H1 (cell line): Measurements from ENCODE around the gene TNN. TPM values are rescaled to one million over a fixed set of nuclear protein-coding genes. Genes with fewer than 3 reads are reported as not detected.

Experiments used
- CTCF ChIA-PET: fragments of 300-600 bp; sonication (Branson Sonifier 250); formaldehyde crosslinking; loops from one replicate; lab custom pipeline; 2021; ENCODE audit not compliant: partially characterized antibody; lab: Charles Lee
- POLR2A ChIA-PET: fragments of 300-600 bp; sonication (Branson Sonifier 250); formaldehyde crosslinking; loops from one replicate; lab custom pipeline; 2021; ENCODE audit warnings: inconsistent platforms; ENCODE audit not compliant: partially characterized antibody; lab: Charles Lee
- DNase-seq, 2 experiments: peaks; one replicate each; pipeline versions ENCODE4 v3.0.0 to v3.0.0-alpha.2; 2010 to 2022; ENCODE audit warnings: low spot score in 2 of 2, low read depth in 1 of 2, mixed read lengths in 1 of 2
- FAIRE-seq: peaks from 2 replicates; lab custom pipeline; 2011; peaks lifted over from hg19 to GRCh38; lab: Jason Lieb, UNC
- H2AFZ ChIP-seq: 2 replicates; pipeline ENCODE4 v1.8.1; 2012; ENCODE audit warnings: low read length, inconsistent platforms
- H2AK5ac ChIP-seq: 2 replicates; pipeline ENCODE4 v1.6.1; 2013; ENCODE audit warnings: low read depth, low read length
- H2BK120ac ChIP-seq: replicated peaks from 2 replicates; pipeline ENCODE3; 2013; ENCODE audit warnings: low read depth, low read length, inconsistent platforms
- H2BK12ac ChIP-seq: 2 replicates; pipeline ENCODE4 v1.6.1; 2013; ENCODE audit warnings: low read depth, low read length
- H2BK15ac ChIP-seq: 2 replicates; pipeline ENCODE4 v1.6.1; 2013; ENCODE audit warnings: low read length
- H2BK20ac ChIP-seq: 2 replicates; pipeline ENCODE4 v1.6.1; 2013; ENCODE audit warnings: low read length
- H2BK5ac ChIP-seq: 2 replicates; pipeline ENCODE4 v1.6.1; 2013; ENCODE audit warnings: low read depth, low read length
- H3K14ac ChIP-seq: 2 replicates; pipeline ENCODE4 v1.6.1; 2013; ENCODE audit warnings: inconsistent platforms; ENCODE audit not compliant: insufficient read length
- H3K18ac ChIP-seq: 2 replicates; pipeline ENCODE4 v1.6.1; 2013; ENCODE audit warnings: low read length; ENCODE audit errors: extremely low read depth
- H3K23ac ChIP-seq: 2 replicates; pipeline ENCODE4 v1.6.1; 2013; ENCODE audit warnings: inconsistent platforms; ENCODE audit not compliant: insufficient read length
- H3K23me2 ChIP-seq: 2 replicates; pipeline ENCODE4 v1.6.1; 2013; ENCODE audit warnings: low read depth, low read length
- H3K27ac ChIP-seq: 2 replicates; pipeline ENCODE4 v1.6.1; 2011; ENCODE audit warnings: low read depth, low read length, inconsistent platforms
- H3K27me3 ChIP-seq, 4 experiments: replicated peaks in 1 of 4; 1 replicate in 1 of 4; 2 replicates in 3 of 4; pipeline versions ENCODE4 v1.6.1 to v1.8.1; 2011 to 2013; ENCODE audit warnings: low read length in 3 of 4, mild to moderate bottlenecking in 3 of 4, inconsistent platforms in 2 of 4, mixed read lengths in 2 of 4, moderate library complexity in 1 of 4; ENCODE audit not compliant: control insufficient read depth in 3 of 4, insufficient read depth in 3 of 4; ENCODE audit errors: extremely low read depth in 1 of 4
- H3K36me3 ChIP-seq, 4 experiments: 2 replicates each; pipeline versions ENCODE4 v1.6.1 to v1.8.1; 2011 to 2013; ENCODE audit warnings: mild to moderate bottlenecking in 4 of 4, low read length in 3 of 4, moderate library complexity in 2 of 4, control low read depth in 1 of 4, inconsistent platforms in 1 of 4; ENCODE audit not compliant: insufficient read depth in 4 of 4, control insufficient read depth in 2 of 4
- H3K4ac ChIP-seq: replicated peaks from 2 replicates; pipeline ENCODE3; 2013; ENCODE audit warnings: low read length, low read depth, mixed read lengths, inconsistent platforms; ENCODE audit not compliant: insufficient read length
- H3K4me1 ChIP-seq, 4 experiments: replicated peaks in 1 of 4; 1 replicate in 1 of 4; 2 replicates in 3 of 4; pipeline versions ENCODE4 v1.6.1 to v1.8.1; 2011 to 2013; ENCODE audit warnings: low read length in 3 of 4, inconsistent platforms in 2 of 4, mixed read lengths in 1 of 4; ENCODE audit not compliant: insufficient read depth in 4 of 4, control insufficient read depth in 3 of 4
- H3K4me2 ChIP-seq, 2 experiments: 2 replicates each; pipeline versions ENCODE4 v1.6.1 to v1.8.1; 2011 to 2013; ENCODE audit warnings: low read depth in 2 of 2, low read length in 2 of 2, control low read depth in 1 of 2, inconsistent platforms in 1 of 2, mild to moderate bottlenecking in 1 of 2; ENCODE audit not compliant: insufficient read depth in 1 of 2
- H3K4me3 ChIP-seq, 4 experiments: fragments of 200-600, 300-600 bp in 1 of 4; sonication (generic), shearing (Covaris generic), sonication (Bioruptor Twin) in 1 of 4; 2 replicates each; pipeline versions ENCODE4 v1.5.1 to v1.8.1; 2011 to 2016; ENCODE audit warnings: low read length in 4 of 4, low read depth in 3 of 4, control low read depth in 2 of 4, inconsistent platforms in 2 of 4, mild to moderate bottlenecking in 2 of 4, mixed read lengths in 1 of 4, moderate library complexity in 1 of 4; ENCODE audit not compliant: insufficient read depth in 2 of 4; ENCODE audit errors: extremely low read depth in 1 of 4
- H3K56ac ChIP-seq: replicated peaks from 2 replicates; pipeline ENCODE3; 2013; ENCODE audit warnings: low read depth, mild to moderate bottlenecking, mixed read lengths, low read length, inconsistent platforms; ENCODE audit not compliant: insufficient read length
- H3K79me1 ChIP-seq: 2 replicates; pipeline ENCODE4 v1.6.1; 2013; ENCODE audit warnings: low read depth, low read length, control low read depth
- H3K79me2 ChIP-seq, 2 experiments: 2 replicates each; pipeline versions ENCODE4 v1.6.1 to v1.8.1; 2012 to 2013; ENCODE audit warnings: low read length in 2 of 2, mild to moderate bottlenecking in 2 of 2, inconsistent platforms in 1 of 2; ENCODE audit not compliant: insufficient read depth in 2 of 2, control insufficient read depth in 1 of 2
- H3K9ac ChIP-seq, 4 experiments: replicated peaks in 1 of 4; 1 replicate in 1 of 4; 2 replicates in 3 of 4; pipeline versions ENCODE4 v1.6.1 to v1.8.1; 2011 to 2013; ENCODE audit warnings: low read depth in 3 of 4, low read length in 3 of 4, control low read depth in 2 of 4, mild to moderate bottlenecking in 2 of 4, moderate library complexity in 2 of 4, inconsistent platforms in 1 of 4; ENCODE audit errors: extremely low read depth in 1 of 4
- H3K9me3 ChIP-seq, 2 experiments: 2 replicates each; pipeline versions ENCODE4 v1.6.1 to v1.8.1; 2012 to 2013; ENCODE audit warnings: mild to moderate bottlenecking in 2 of 2, moderate library complexity in 2 of 2, control low read depth in 1 of 2, inconsistent platforms in 1 of 2, low read depth in 1 of 2, low read length in 1 of 2, mixed read lengths in 1 of 2; ENCODE audit not compliant: insufficient read depth in 2 of 2
- H4K20me1 ChIP-seq, 2 experiments: replicated peaks in 1 of 2; 2 replicates each; pipeline versions ENCODE3 to v1.8.1; 2011 to 2013; ENCODE audit warnings: inconsistent platforms in 2 of 2, low read length in 2 of 2, mild to moderate bottlenecking in 1 of 2; ENCODE audit not compliant: insufficient read depth in 2 of 2, control insufficient read depth in 1 of 2
- H4K5ac ChIP-seq: 2 replicates; pipeline ENCODE4 v1.6.1; 2013; ENCODE audit warnings: low read length, low read depth, mixed read lengths, inconsistent platforms; ENCODE audit not compliant: insufficient read length
- H4K8ac ChIP-seq: 2 replicates; pipeline ENCODE4 v1.8.0; 2013; ENCODE audit warnings: mild to moderate bottlenecking, moderate library complexity, low read length, inconsistent platforms; ENCODE audit not compliant: insufficient read depth; ENCODE audit errors: extremely low read depth
- H4K91ac ChIP-seq: replicated peaks from 2 replicates; pipeline ENCODE3; 2013; ENCODE audit warnings: low read length, mixed read lengths, inconsistent platforms; ENCODE audit not compliant: insufficient read length
- ASH2L ChIP-seq: fragments of 200-600, 300-600 bp; sonication (generic); IDR thresholded peaks from one replicate; pipeline ENCODE4 v1.7.1; 2017; ENCODE audit warnings: low read length
- ATF2 ChIP-seq: IDR thresholded peaks from 2 replicates; pipeline ENCODE4 v1.6.1; 2012; ENCODE audit warnings: low read length, inconsistent platforms
- CHD1 ChIP-seq: IDR thresholded peaks from 2 replicates; pipeline ENCODE4 v1.6.1; 2012; ENCODE audit warnings: low read depth, low read length, improper control_type of control experiment
- EGR1 ChIP-seq: IDR thresholded peaks from 2 replicates; pipeline ENCODE4 v1.6.1; 2011; ENCODE audit warnings: low read depth, low read length, borderline replicate concordance
- FOSL1 ChIP-seq: IDR thresholded peaks from 2 replicates; pipeline ENCODE4 v1.6.1; 2011; ENCODE audit warnings: mild to moderate bottlenecking, low read depth, low read length, moderate library complexity; ENCODE audit not compliant: insufficient read depth
- JUND ChIP-seq: IDR thresholded peaks from 2 replicates; pipeline ENCODE4 v1.6.1; 2011; ENCODE audit warnings: mild to moderate bottlenecking, improper control_type of control experiment, low read length
- KDM5A ChIP-seq: fragments of 200-600 bp; IDR thresholded peaks from 2 replicates; pipeline ENCODE4 v1.7.1; 2012; ENCODE audit warnings: mild to moderate bottlenecking, low read length, inconsistent platforms, mixed read lengths
- POLR2AphosphoS5 ChIP-seq: IDR thresholded peaks from 2 replicates; pipeline ENCODE4 v1.6.1; 2011; ENCODE audit warnings: low read depth, low read length
- RFX5 ChIP-seq: IDR thresholded peaks from 2 replicates; pipeline ENCODE4 v1.6.1; 2011; ENCODE audit warnings: low read depth, low read length, improper control_type of control experiment, borderline replicate concordance
- SIN3A ChIP-seq, 2 experiments: IDR thresholded peaks in 1 of 2; conservative IDR thresholded peaks in 1 of 2; 2 replicates each; pipeline ENCODE4 v1.6.1; 2011 to 2012; ENCODE audit warnings: low read length in 2 of 2, improper control_type of control experiment in 1 of 2, low read depth in 1 of 2, mild to moderate bottlenecking in 1 of 2
- SIRT6 ChIP-seq: IDR thresholded peaks from one replicate; pipeline ENCODE4 v1.7.1; 2012; ENCODE audit warnings: low read length, inconsistent platforms
- SIX5 ChIP-seq: IDR thresholded peaks from 2 replicates; pipeline ENCODE4 v1.6.1; 2011; ENCODE audit warnings: mild to moderate bottlenecking, low read depth, low read length
- SRF ChIP-seq: IDR thresholded peaks from 2 replicates; pipeline ENCODE4 v1.6.1; 2011; ENCODE audit warnings: mild to moderate bottlenecking, low read depth, low read length, moderate library complexity
- TCF12 ChIP-seq: IDR thresholded peaks from 2 replicates; pipeline ENCODE4 v1.6.1; 2011; ENCODE audit warnings: low read depth, mild to moderate bottlenecking, low read length
- YY1 ChIP-seq: IDR thresholded peaks from 2 replicates; pipeline ENCODE4 v1.6.1; 2011; ENCODE audit warnings: low read depth, mild to moderate bottlenecking, low read length
- WGBS, 2 experiments: shearing (Covaris generic) in 1 of 2; methylation state at CpG; one replicate each; pipeline versions ENCODE4 v1.1.6 to v1.1.7; 2013 to 2015; ENCODE audit warnings: low lambda C conversion rate in 2 of 2, mixed read lengths in 2 of 2, inconsistent platforms in 1 of 2, low coverage in 1 of 2, missing lambda C conversion rate in 1 of 2; ENCODE audit not compliant: insufficient replicate concordance in 2 of 2, insufficient coverage in 1 of 2, insufficient read length in 1 of 2; ENCODE audit errors: extremely low coverage in 1 of 2, missing lambda C conversion rate in 1 of 2; 5-methylcytosine and 5-hydroxymethylcytosine counted together
- polyA plus RNA-seq, 7 experiments: library from polyadenylated mRNA; depleted of rRNA in 3 of 7; stranded (reverse) in 5 of 7; unstranded in 2 of 7; fragments of >200 nt in 5 of 7; fragments of 200-250 nt in 2 of 7; gene quantifications; 1 replicate in 5 of 7; 2 replicates in 1 of 7; 4 replicates in 1 of 7; pipeline versions ENCODE4 v1.2.1 to v1.2.3, GENCODE V29; 2011 to 2013; ENCODE audit warnings: missing spikeins in 2 of 7, mixed read lengths in 2 of 7
- total RNA-seq: library from RNA; stranded (reverse); fragmentation: NEBNext Ultra II Directional; extraction: Animal tissue kit (Norgen Biotek cat#: 25700); gene quantifications from 2 replicates; pipeline ENCODE4 v1.2.1, GENCODE V29; 2021

The TNN gene
- total and polyA plus RNA-seq, 2 of the 8 experiments (the other 6 are each of a cell fraction or from before 2014, with no cell fraction given), result 0.21 to 0.30 TPM

DNA sequence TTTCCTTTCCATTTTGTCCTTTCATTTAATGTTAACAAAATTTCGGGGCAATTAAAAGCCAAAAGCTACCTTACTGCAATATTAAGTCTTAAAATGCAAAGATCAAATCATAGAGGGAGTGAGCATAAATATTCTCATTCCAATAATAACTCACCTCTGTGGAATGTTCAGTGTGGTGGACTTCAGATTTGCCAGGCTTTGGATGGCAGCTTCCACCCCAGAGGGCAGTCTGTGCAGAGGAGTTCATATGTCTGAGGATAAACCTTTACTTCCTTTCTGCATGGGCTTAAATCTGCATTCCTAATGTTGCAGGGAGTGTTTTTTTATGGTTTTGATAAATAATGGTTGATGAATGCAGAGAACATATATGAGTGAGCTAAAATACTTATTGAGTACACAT, 108.6 kb downstream of the TNN start:
- H3K14ac ChIP-seq, result no peak overlapping the region
- no peak overlapping the region for H4K5ac ChIP-seq
- no peak for TF ChIP-seq RFX5
- no peak for TF ChIP-seq SIX5
- no peak for TF ChIP-seq ATF2
- no peak for TF ChIP-seq FOSL1
- TF ChIP-seq SIN3A (conservative IDR thresholded peaks at IDR 0.05 in 1 of 2, IDR thresholded peaks at IDR 0.05 in 1 of 2; ENCODE audit: low read depth in 1 of 2, low read length in 2 of 2), result no peak
- TF ChIP-seq KDM5A, result no peak
- no peak for TF ChIP-seq CHD1
- TF ChIP-seq SIRT6, result no peak
- no peak for TF ChIP-seq YY1
- no peak for TF ChIP-seq POLR2AphosphoS5
- no peak for TF ChIP-seq SRF
- no peak for TF ChIP-seq EGR1
- no peak for TF ChIP-seq ASH2L
- no peak for TF ChIP-seq TCF12
- TF ChIP-seq JUND, result no peak

More for the DNA sequence above, 108.6 kb downstream of the TNN start:
- no peaks in the 10 kb centered on the region for H3K23me2 ChIP-seq
- no peak overlapping the region for H4K8ac ChIP-seq
- no peak overlapping the region for H3K4me2 ChIP-seq
- H3K79me1 ChIP-seq, result no peaks in the 10 kb centered on the region
- H2BK15ac ChIP-seq, result no peak overlapping the region
- no peak overlapping the region for H2BK120ac ChIP-seq
- WGBS, 2 experiments, result 71% methylated on average over 1 of the region's 1 CpG; no CpG with 5 or more reads in 1 of the 2 experiments
- no peak overlapping the region for H3K4ac ChIP-seq
- H3K27me3 ChIP-seq, result no peaks in the 10 kb centered on the region
- no peak overlapping the region for H2BK12ac ChIP-seq
- H3K4me3 ChIP-seq, result no peak overlapping the region
- ChIA-PET CTCF (interaction anchor here (0.6 to 6.7 kb wide), 4 partner anchors 21 to 1696 kb away, joined by 3 to 28 read pairs (median 3); no protein-coding TSS in a partner anchor), POLR2A (no interaction called here)
- no peak overlapping the region for H3K9ac ChIP-seq
- no peaks in the 10 kb centered on the region for H3K36me3 ChIP-seq
- DNase-seq, result no peak
- no peak overlapping the region for H4K91ac ChIP-seq
- H3K4me1 ChIP-seq, result no peaks in the 10 kb centered on the region
- no peak overlapping the region for H3K56ac ChIP-seq
- no peak overlapping the region for H3K18ac ChIP-seq
- no peak overlapping the region for H3K23ac ChIP-seq
- H2AFZ ChIP-seq, result no peak overlapping the region
- no peak overlapping the region for H2BK5ac ChIP-seq
- no peak overlapping the region for H3K27ac ChIP-seq
- H2BK20ac ChIP-seq, result no peak overlapping the region
- no peaks in the 10 kb centered on the region for H3K79me2 ChIP-seq
- no peak for FAIRE-seq
- H4K20me1 ChIP-seq, result no peaks in the 10 kb centered on the region
- no peak overlapping the region for H2AK5ac ChIP-seq
- H3K9me3 ChIP-seq, result no peaks in the 10 kb centered on the region
